Measurements from ENCODE around the gene AKNAD1.

Gene AKNAD1

GRCh38 chr1:108856994-108857393, at the start of gene AKNAD1:
Gene AKNAD1 (minus strand): TSS chr1:108857094. CDS start chr1:108852664, 4,430 bp downstream.
- H3K4me3 ChIP-seq (ENCODE audit: low read depth, low read length) = no peak within 1 kb of the TSS
- TF ChIP-seq CTCF (IDR thresholded peaks at IDR 0.05; ENCODE audit: borderline replicate concordance, insufficient read depth, low read depth, low read length) = no peak

GRCh38 chr1:108901106-108901505, 44.2 kb upstream of the AKNAD1 start:
- H3K4me3 ChIP-seq (ENCODE audit: low read depth, low read length) = no peak overlapping the region
- no peak for TF ChIP-seq CTCF (IDR thresholded peaks at IDR 0.05; ENCODE audit: borderline replicate concordance, insufficient read depth, low read depth, low read length)

- TF ChIP-seq CTCF (IDR thresholded peaks at IDR 0.05; ENCODE audit: borderline replicate concordance, insufficient read depth, low read depth, low read length) = peak; percentile 43; the same call in 1 of the 2 replicates
- no peak overlapping the region for H3K4me3 ChIP-seq (ENCODE audit: low read depth, low read length)
Measured at GRCh38 chr1:108897865-108898720, 41.2 kb upstream of the AKNAD1 start.

GRCh38 chr1:108896146-108897145, 39.6 kb upstream of the AKNAD1 start:
- TF ChIP-seq CTCF (IDR thresholded peaks at IDR 0.05; ENCODE audit: borderline replicate concordance, insufficient read depth, low read depth, low read length) = no peak
- no peak overlapping the region for H3K4me3 ChIP-seq (ENCODE audit: low read depth, low read length)

GRCh38 chr1:108893141-108893530, 36.2 kb upstream of the AKNAD1 start:
- TF ChIP-seq CTCF (IDR thresholded peaks at IDR 0.05; ENCODE audit: borderline replicate concordance, insufficient read depth, low read depth, low read length) = no peak
- no peak overlapping the region for H3K4me3 ChIP-seq (ENCODE audit: low read depth, low read length)

- no peak for TF ChIP-seq CTCF (IDR thresholded peaks at IDR 0.05; ENCODE audit: borderline replicate concordance, insufficient read depth, low read depth, low read length)
- H3K4me3 ChIP-seq (ENCODE audit: low read depth, low read length) = no peak overlapping the region
Measured at GRCh38 chr1:108892356-108893140, 35.7 kb upstream of the AKNAD1 start.

Data from GM12875 (cell line).